B cell (primary cell): ENCODE data around the gene FOXO1. TPM values are rescaled to one million over a fixed set of nuclear protein-coding genes. Genes with fewer than 3 reads are reported as not detected.

ENCODE experiments used
- ATAC-seq: fragments of 200-7000 bp; cut with Tn5 transposase; one replicate; pipeline ENCODE4 v1.10.0; 2021; ENCODE audit warnings: low read depth, mild to moderate bottlenecking, moderate number of reproducible peaks, moderate library complexity
- CTCF ChIA-PET: fragments of 350-600 bp; sonication (Branson Sonifier 250); formaldehyde crosslinking; loops from one replicate; lab custom pipeline; 2021; ENCODE audit warnings: antibody characterized with exemption, inconsistent platforms; lab: Charles Lee
- POLR2A ChIA-PET: fragments of 350-600 bp; sonication (Branson Sonifier 250); formaldehyde crosslinking; loops from one replicate; lab custom pipeline; 2021; ENCODE audit warnings: antibody characterized with exemption; lab: Charles Lee
- DNase-seq: peaks from one replicate; pipeline ENCODE4 v3.0.0; 2013
- H2AFZ ChIP-seq: 2 replicates; pipeline ENCODE4 v1.6.1; 2012; ENCODE audit warnings: mild to moderate bottlenecking, low read depth, low read length; ENCODE audit not compliant: insufficient read depth, poor library complexity, severe bottlenecking
- H3K27ac ChIP-seq, 2 donors: 1 replicate in 1 of 2; 2 replicates in 1 of 2; pipeline ENCODE4 v1.5.1; 2012 to 2013; ENCODE audit warnings: low read length in 2 of 2, mild to moderate bottlenecking in 2 of 2, moderate library complexity in 1 of 2
- H3K27me3 ChIP-seq, 4 experiments: fragments of 200-600 bp in 1 of 4; sonication (generic) in 1 of 4; replicated peaks in 1 of 4; 1 replicate in 2 of 4; 2 replicates in 2 of 4; pipeline versions ENCODE4 v1.6.1 to v1.7.0; 2013 to 2016; ENCODE audit warnings: low read length in 3 of 4, mild to moderate bottlenecking in 2 of 4, mixed read lengths in 1 of 4, moderate library complexity in 1 of 4; ENCODE audit not compliant: insufficient read depth in 4 of 4, control insufficient read depth in 3 of 4; ENCODE audit errors: control extremely low read depth in 1 of 4
- H3K36me3 ChIP-seq, 2 experiments: replicated peaks in 1 of 2; 1 replicate in 1 of 2; 2 replicates in 1 of 2; pipeline versions ENCODE4 v1.6.1 to v1.7.1; 2013; ENCODE audit warnings: low read length in 1 of 2; ENCODE audit not compliant: insufficient read depth in 2 of 2, control insufficient read depth in 1 of 2; ENCODE audit errors: control extremely low read depth in 1 of 2, extremely low read depth in 1 of 2
- H3K4me1 ChIP-seq, 2 donors: fragments of 200-600 bp in 1 of 2; sonication (generic) in 1 of 2; 1 replicate in 1 of 2; 2 replicates in 1 of 2; pipeline versions ENCODE4 v1.5.1 to v1.6.1; 2013 to 2017; ENCODE audit warnings: low read length in 2 of 2; ENCODE audit not compliant: control insufficient read depth in 2 of 2, insufficient read depth in 2 of 2
- H3K4me2 ChIP-seq: replicated peaks from 2 replicates; pipeline ENCODE3; 2012; ENCODE audit warnings: mild to moderate bottlenecking, low read depth, low read length; ENCODE audit not compliant: poor library complexity, severe bottlenecking
- H3K4me3 ChIP-seq, 5 experiments: fragments of 200-600 bp in 1 of 5; sonication (generic) in 1 of 5; 1 replicate in 3 of 5; 2 replicates in 2 of 5; pipeline versions ENCODE4 v1.5.1 to v1.7.0; 2011 to 2016; ENCODE audit warnings: low read length in 4 of 5, mild to moderate bottlenecking in 4 of 5, low read depth in 2 of 5, control low read depth in 1 of 5, moderate library complexity in 1 of 5; ENCODE audit not compliant: insufficient read depth in 1 of 5; ENCODE audit errors: control extremely low read depth in 1 of 5, extremely low read depth in 1 of 5
- H3K79me2 ChIP-seq: fragments of 200-600 bp; sonication (generic); one replicate; pipeline ENCODE4 v1.6.0; 2016; ENCODE audit warnings: low read length; ENCODE audit not compliant: control insufficient read depth, insufficient read depth
- H3K9ac ChIP-seq: fragments of 200-600 bp; sonication (generic); 2 replicates; pipeline ENCODE4 v1.6.1; 2017; ENCODE audit warnings: mild to moderate bottlenecking, low read length, moderate library complexity
- H3K9me3 ChIP-seq, 3 donors: one replicate each; pipeline versions ENCODE4 v1.6.1 to v1.7.1; 2013; ENCODE audit warnings: low read length in 2 of 3; ENCODE audit not compliant: control insufficient read depth in 2 of 3, insufficient read depth in 1 of 3; ENCODE audit errors: control extremely low read depth in 1 of 3
- H4K20me1 ChIP-seq: 2 replicates; pipeline ENCODE4 v1.6.0; 2012; ENCODE audit warnings: mild to moderate bottlenecking, low read length; ENCODE audit not compliant: insufficient read depth, control insufficient read depth, poor library complexity, severe bottlenecking
- H3K27ac Mint-ChIP-seq: one replicate; pipeline ENCODE4 v1.8.0; 2021; ENCODE audit warnings: mixed read lengths
- H3K27me3 Mint-ChIP-seq: one replicate; pipeline ENCODE4 v1.8.0; 2021; ENCODE audit warnings: mixed read lengths
- H3K4me1 Mint-ChIP-seq: one replicate; pipeline ENCODE4 v1.8.0; 2021; ENCODE audit warnings: mixed read lengths
- H3K4me3 Mint-ChIP-seq: one replicate; pipeline ENCODE4 v1.8.0; 2021; ENCODE audit warnings: mixed read lengths
- H3K9me3 Mint-ChIP-seq: one replicate; pipeline ENCODE4 v1.8.0; 2022; ENCODE audit warnings: mixed read lengths; ENCODE audit not compliant: insufficient read depth
- EZH2 ChIP-seq: IDR thresholded peaks from 2 replicates; pipeline ENCODE4 v1.6.1; 2012; ENCODE audit warnings: borderline replicate concordance, low read depth, mild to moderate bottlenecking, moderate library complexity, low read length; ENCODE audit not compliant: insufficient read depth, poor library complexity, severe bottlenecking
- WGBS: methylation state at CpG from one replicate; pipeline ENCODE4 v1.1.5; 2013; ENCODE audit warnings: missing lambda C conversion rate; ENCODE audit not compliant: insufficient coverage; 5-methylcytosine and 5-hydroxymethylcytosine counted together
- intact Hi-C: fragments of 100-400 bp; cut with micrococcal nuclease; formaldehyde crosslinking; loops from one replicate; pipeline ENCODE4 v1.10.0; 2022
- polyA plus RNA-seq: library from polyadenylated mRNA; depleted of rRNA; stranded (reverse); fragments of >200 nt; gene quantifications from 2 replicates; pipeline ENCODE4 v1.2.3, GENCODE V29; 2012
- total RNA-seq, 2 donors: library from RNA; stranded (reverse); fragments of 120-200 nt in 1 of 2; gene quantifications; 1 replicate in 1 of 2; 2 replicates in 1 of 2; pipeline versions ENCODE4 v1.2.3 to v1.2.4, GENCODE V29; 2013 to 2022
- TF ChIP-seq, protein P1 (sequence below): fragments of 200-600 bp; IDR thresholded peaks from one replicate; pipeline ENCODE4 v1.8.0; 2022; ENCODE audit warnings: antibody characterized with exemption, mild to moderate bottlenecking

FOXO1 gene
- total and polyA plus RNA-seq, 2 donors (not counting 1 experiment from before 2014, with no cell fraction given): 22.8 to 77.9 TPM

DNA sequence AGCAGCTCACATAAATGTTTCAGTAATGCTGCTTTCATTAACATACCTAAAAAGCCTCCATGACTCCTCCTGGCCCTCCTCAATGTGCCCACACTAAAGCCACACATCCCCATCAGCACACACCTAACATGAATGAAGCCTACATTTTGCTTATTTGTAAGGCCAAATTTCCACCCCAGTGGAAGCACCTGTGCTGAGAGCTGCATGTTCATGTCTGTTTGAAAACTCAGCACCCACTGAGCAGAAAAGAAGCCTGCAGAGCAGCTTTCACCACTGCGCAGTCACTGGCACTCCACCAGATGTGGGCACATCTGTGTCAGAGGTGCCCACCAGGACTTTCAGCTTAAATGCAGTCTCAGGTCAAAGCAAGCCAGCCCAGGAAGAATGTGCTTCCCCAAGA is 93.5 kb downstream of the FOXO1 start:
- CTCF ChIA-PET: interaction anchor here (1.1 kb wide), 1 partner anchor 8 kb away, joined by 3 read pairs; no protein-coding TSS in a partner anchor
- peaks cover 0 to 4% of the 10 kb centered on the region in 2 experiments for H3K36me3 ChIP-seq
- Mint-ChIP-seq H3K27ac (peak overlapping the region; percentile 75), H3K9me3 (no peaks in the 10 kb centered on the region), H3K4me1 (peaks cover 91% of the 10 kb centered on the region), H3K27me3 (no peaks in the 10 kb centered on the region), H3K4me3 (peak overlapping the region; percentile 60)
- POLR2A ChIA-PET: interaction anchor here (1.2 kb wide), 1 partner anchor 9 kb away, joined by 3 read pairs; no protein-coding TSS in a partner anchor
- WGBS: 63% methylated on average over 1 of the region's 1 CpG
- H3K4me2 ChIP-seq: peak overlapping the region; percentile 38
- no peak for DNase-seq
- no peak overlapping the region for H2AFZ ChIP-seq
- peak overlapping the region in 1 of 2 donors; percentile 57 for H3K27ac ChIP-seq
- H3K9ac ChIP-seq: no peak overlapping the region
- no peaks in the 10 kb centered on the region for H3K27me3 ChIP-seq
- no peak for ATAC-seq
- no peak for TF ChIP-seq EZH2
- TF ChIP-seq, protein P1, sequence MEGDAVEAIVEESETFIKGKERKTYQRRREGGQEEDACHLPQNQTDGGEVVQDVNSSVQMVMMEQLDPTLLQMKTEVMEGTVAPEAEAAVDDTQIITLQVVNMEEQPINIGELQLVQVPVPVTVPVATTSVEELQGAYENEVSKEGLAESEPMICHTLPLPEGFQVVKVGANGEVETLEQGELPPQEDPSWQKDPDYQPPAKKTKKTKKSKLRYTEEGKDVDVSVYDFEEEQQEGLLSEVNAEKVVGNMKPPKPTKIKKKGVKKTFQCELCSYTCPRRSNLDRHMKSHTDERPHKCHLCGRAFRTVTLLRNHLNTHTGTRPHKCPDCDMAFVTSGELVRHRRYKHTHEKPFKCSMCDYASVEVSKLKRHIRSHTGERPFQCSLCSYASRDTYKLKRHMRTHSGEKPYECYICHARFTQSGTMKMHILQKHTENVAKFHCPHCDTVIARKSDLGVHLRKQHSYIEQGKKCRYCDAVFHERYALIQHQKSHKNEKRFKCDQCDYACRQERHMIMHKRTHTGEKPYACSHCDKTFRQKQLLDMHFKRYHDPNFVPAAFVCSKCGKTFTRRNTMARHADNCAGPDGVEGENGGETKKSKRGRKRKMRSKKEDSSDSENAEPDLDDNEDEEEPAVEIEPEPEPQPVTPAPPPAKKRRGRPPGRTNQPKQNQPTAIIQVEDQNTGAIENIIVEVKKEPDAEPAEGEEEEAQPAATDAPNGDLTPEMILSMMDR: no peak
- intact Hi-C loops: no loop called here
- peaks cover 99% of the 10 kb centered on the region for H3K79me2 ChIP-seq
- H3K4me3 ChIP-seq: no peak overlapping the region
- peaks cover 88 to 92% of the 10 kb centered on the region in 2 donors for H3K4me1 ChIP-seq
- H3K9me3 ChIP-seq: no peaks in the 10 kb centered on the region
- peaks cover 82% of the 10 kb centered on the region for H4K20me1 ChIP-seq

DNA sequence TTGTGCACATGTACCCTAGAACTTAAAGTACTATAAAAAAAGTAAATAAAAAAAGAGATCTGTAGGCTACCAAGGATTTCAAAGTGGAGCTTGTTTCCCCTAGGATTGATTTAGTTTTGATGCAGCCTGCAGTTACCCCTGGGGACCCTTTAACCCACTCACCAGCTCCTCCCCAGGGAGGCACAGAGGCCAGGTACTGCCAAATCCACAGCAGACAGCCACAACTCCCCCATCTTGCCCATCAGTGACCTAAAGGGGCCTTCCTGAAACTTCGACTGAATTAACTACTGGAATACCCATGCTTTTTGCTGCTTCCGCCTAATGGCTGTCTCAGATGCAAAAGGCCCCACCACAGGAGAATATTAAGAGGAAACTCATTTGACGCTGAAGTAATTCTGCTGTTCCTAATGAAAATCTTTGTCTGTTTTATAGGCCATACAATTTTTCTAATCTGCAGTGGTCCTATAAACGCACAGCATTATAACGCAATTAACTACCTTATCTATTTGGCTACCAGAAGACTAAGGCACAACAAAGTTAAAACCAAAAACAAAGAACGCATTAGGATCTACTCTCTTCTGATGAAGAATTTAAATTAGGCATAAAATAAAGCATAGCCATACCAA is 95.0 kb downstream of the FOXO1 start:
- Histone ChIP-seq H3K9ac (no peak overlapping the region), H3K79me2 (peaks cover 100% of the 10 kb centered on the region), H4K20me1 (peaks cover 86% of the 10 kb centered on the region), H3K4me1 (peaks cover 87 to 88% of the 10 kb centered on the region in 2 donors), H3K9me3 (no peaks in the 10 kb centered on the region), H3K27ac (peak overlapping the region in 1 of 2 donors; percentile 37), H3K36me3 (peaks cover 0 to 4% of the 10 kb centered on the region in 2 experiments), H3K4me2 (peak overlapping the region; percentile 41), H3K27me3 (no peaks in the 10 kb centered on the region), H3K4me3 (no peak overlapping the region), H2AFZ (no peak overlapping the region)
- TF ChIP-seq, protein P1: no peak
- no peak for TF ChIP-seq EZH2
- Mint-ChIP-seq H3K9me3 (no peaks in the 10 kb centered on the region), H3K4me3 (peak overlapping the region; percentile 11), H3K27me3 (no peaks in the 10 kb centered on the region), H3K27ac (peak overlapping the region; percentile 12), H3K4me1 (peaks cover 87% of the 10 kb centered on the region)
- ChIA-PET POLR2A (no interaction called here), CTCF (interaction anchor here (0.6 to 1.6 kb wide), 4 partner anchors 10 to 502 kb away, joined by 3 to 5 read pairs (median 4); no protein-coding TSS in a partner anchor)
- 73% methylated on average over 3 of the region's 6 CpGs for WGBS
- intact Hi-C loops: no loop called here
- ATAC-seq (no peak), DNase-seq (no peak)
